Measurements from ENCODE around the gene GRIP1. TPM values are rescaled to one million over a fixed set of nuclear protein-coding genes. Genes with fewer than 3 reads are reported as not detected.

GRIP1 gene
- total and polyA plus RNA-seq, 2 experiments from 2014 or later, result 5.1 to 13.7 TPM

DNA sequence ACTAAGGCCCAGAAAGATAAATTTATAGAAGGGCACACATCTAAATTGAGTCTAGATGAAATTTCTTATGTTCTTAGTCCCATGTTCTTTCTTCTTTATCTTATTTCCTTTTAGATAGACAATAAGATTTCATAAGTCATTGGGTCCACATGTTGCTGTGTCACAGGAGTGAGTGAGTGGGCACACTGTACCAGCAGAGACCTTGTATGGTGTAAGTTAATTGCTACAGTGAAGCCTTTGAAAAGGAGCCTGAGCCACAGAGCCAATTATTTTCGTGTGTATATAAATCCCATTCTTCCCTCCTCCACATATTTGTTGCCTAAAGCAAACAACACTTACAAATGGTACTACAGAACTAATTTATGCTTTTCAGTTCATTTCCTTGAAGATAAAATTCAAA, 79.1 kb downstream of the GRIP1 start:
- ATAC-seq (no peak), DNase-seq (ENCODE audit: low spot score) (no peak)
- no peaks in the 10 kb centered on the region for H3K9me3 Mint-ChIP-seq
- Histone ChIP-seq H2AFZ (no peak overlapping the region), H3K27me3 (ENCODE audit: insufficient read depth) (no peaks in the 10 kb centered on the region), H4K20me1 (replicated peaks; ENCODE audit: insufficient read depth) (no peaks in the 10 kb centered on the region), H3F3A (replicated peaks; ENCODE audit: low read depth) (no peaks in the 10 kb centered on the region), H3K4me2 (no peak overlapping the region), H3K4me3 (no peak overlapping the region), H3K9me2 (ENCODE audit: insufficient read depth) (no peaks in the 10 kb centered on the region), H3K36me3 (ENCODE audit: insufficient read depth) (no peaks in the 10 kb centered on the region), H3K27ac (ENCODE audit: low read depth) (no peak overlapping the region), H3K79me2 (replicated peaks; ENCODE audit: insufficient read depth) (no peaks in the 10 kb centered on the region), H3K4me1 (ENCODE audit: insufficient read depth) (peaks cover 34% of the 10 kb centered on the region)
- H3K4me1 Mint-ChIP-seq, result peaks cover 47% of the 10 kb centered on the region
- TF ChIP-seq EZH2 (IDR thresholded peaks at IDR 0.05; ENCODE audit: low read depth, unreplicated experiment), result no peak
- TF ChIP-seq EZH2phosphoT487 (IDR thresholded peaks at IDR 0.05; ENCODE audit: unreplicated experiment), result no peak
- TF ChIP-seq STAT1 (IDR thresholded peaks at IDR 0.05; ENCODE audit: unreplicated experiment), result no peak
- no peak for TF ChIP-seq ZNF331 (CRISPR knock-in tag; IDR thresholded peaks at IDR 0.05; ENCODE audit: low read depth)
- no peak for TF ChIP-seq POLR2AphosphoS5 (IDR thresholded peaks at IDR 0.05; ENCODE audit: low read depth)
- no peak for TF ChIP-seq JUNB (IDR thresholded peaks at IDR 0.05; ENCODE audit: unreplicated experiment)
- no peaks in the 10 kb centered on the region for H3K27me3 Mint-ChIP-seq (ENCODE audit: insufficient read depth, low read depth, poor library complexity)
- no peak overlapping the region for H3K4me3 Mint-ChIP-seq
- no peak overlapping the region for H3K27ac Mint-ChIP-seq
- no peaks in the 10 kb centered on the region for H3K36me3 Mint-ChIP-seq (ENCODE audit: low read depth)

DNA sequence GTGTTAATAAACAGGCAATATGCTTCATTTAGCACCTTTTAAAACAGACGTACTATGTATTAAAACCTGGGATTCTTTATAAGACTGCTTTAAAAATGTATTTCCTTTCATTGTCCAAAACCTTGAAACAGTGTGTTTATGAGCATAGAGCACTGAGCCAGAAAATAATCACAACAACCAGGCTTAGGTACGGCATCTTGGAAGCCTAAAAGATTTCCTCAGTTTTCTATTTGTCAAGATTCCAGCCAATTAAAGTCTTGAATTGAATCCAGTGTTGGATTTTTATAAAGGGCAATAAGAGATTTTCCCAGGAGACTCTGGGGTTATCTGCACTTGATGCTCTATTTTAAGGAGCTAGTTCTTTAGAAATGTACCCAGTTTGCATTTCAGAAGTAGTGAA, 80.3 kb downstream of the GRIP1 start:
- no peaks in the 10 kb centered on the region for H3K36me3 ChIP-seq (ENCODE audit: insufficient read depth)
- H3K27ac Mint-ChIP-seq, result no peak overlapping the region
- ATAC-seq (no peak), DNase-seq (ENCODE audit: low spot score) (no peak)
- H3K9me3 Mint-ChIP-seq, result no peaks in the 10 kb centered on the region
- no peak overlapping the region for H3K4me2 ChIP-seq
- peaks cover 27% of the 10 kb centered on the region for H3K4me1 ChIP-seq (ENCODE audit: insufficient read depth)
- no peak for TF ChIP-seq CREB1 (CRISPR knock-in tag; IDR thresholded peaks at IDR 0.05; ENCODE audit: low read depth)
- no peak for TF ChIP-seq JUNB (IDR thresholded peaks at IDR 0.05; ENCODE audit: unreplicated experiment)
- TF ChIP-seq ZNF114 (CRISPR knock-in tag; IDR thresholded peaks at IDR 0.05), result no peak
- TF ChIP-seq EZH2phosphoT487 (IDR thresholded peaks at IDR 0.05; ENCODE audit: unreplicated experiment), result no peak
- H4K20me1 ChIP-seq (replicated peaks; ENCODE audit: insufficient read depth), result no peaks in the 10 kb centered on the region
- no peaks in the 10 kb centered on the region for H3K79me2 ChIP-seq (replicated peaks; ENCODE audit: insufficient read depth)
- no peaks in the 10 kb centered on the region for H3K27me3 ChIP-seq (ENCODE audit: insufficient read depth)
- no peak overlapping the region for H3K4me3 Mint-ChIP-seq
- no peaks in the 10 kb centered on the region for H3K27me3 Mint-ChIP-seq (ENCODE audit: insufficient read depth, low read depth, poor library complexity)
- H2AFZ ChIP-seq, result no peak overlapping the region
- H3K4me3 ChIP-seq, result no peak overlapping the region
- H3F3A ChIP-seq (replicated peaks; ENCODE audit: low read depth), result no peaks in the 10 kb centered on the region
- no peaks in the 10 kb centered on the region for H3K9me2 ChIP-seq (ENCODE audit: insufficient read depth)
- H3K4me1 Mint-ChIP-seq, result peaks cover 40% of the 10 kb centered on the region
- no peaks in the 10 kb centered on the region for H3K36me3 Mint-ChIP-seq (ENCODE audit: low read depth)
- H3K27ac ChIP-seq (ENCODE audit: low read depth), result no peak overlapping the region

DNA sequence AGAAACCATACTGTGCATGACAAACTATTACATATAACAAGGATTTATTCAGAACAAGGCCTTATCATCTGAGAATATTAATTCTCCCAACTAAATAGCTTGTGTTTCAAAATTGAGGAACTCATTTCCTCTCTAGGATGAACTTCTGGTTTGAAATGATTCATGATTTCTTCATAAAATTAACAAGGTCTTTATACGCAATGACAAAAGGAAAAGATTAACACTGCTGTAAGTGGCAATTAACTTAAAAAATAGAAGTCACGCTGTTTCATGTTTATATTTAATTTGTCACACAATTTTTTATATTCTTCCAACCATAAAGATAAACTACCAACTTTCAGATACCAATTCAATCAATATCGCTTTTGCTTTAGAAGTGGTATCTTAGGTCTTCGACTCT, 80.8 kb downstream of the GRIP1 start:
- peaks cover 34% of the 10 kb centered on the region for H3K4me1 Mint-ChIP-seq
- no peaks in the 10 kb centered on the region for H3K27me3 ChIP-seq (ENCODE audit: insufficient read depth)
- no peaks in the 10 kb centered on the region for H3K27me3 Mint-ChIP-seq (ENCODE audit: insufficient read depth, low read depth, poor library complexity)
- no peak for TF ChIP-seq STAT1 (IDR thresholded peaks at IDR 0.05; ENCODE audit: unreplicated experiment)
- TF ChIP-seq, protein P1, sequence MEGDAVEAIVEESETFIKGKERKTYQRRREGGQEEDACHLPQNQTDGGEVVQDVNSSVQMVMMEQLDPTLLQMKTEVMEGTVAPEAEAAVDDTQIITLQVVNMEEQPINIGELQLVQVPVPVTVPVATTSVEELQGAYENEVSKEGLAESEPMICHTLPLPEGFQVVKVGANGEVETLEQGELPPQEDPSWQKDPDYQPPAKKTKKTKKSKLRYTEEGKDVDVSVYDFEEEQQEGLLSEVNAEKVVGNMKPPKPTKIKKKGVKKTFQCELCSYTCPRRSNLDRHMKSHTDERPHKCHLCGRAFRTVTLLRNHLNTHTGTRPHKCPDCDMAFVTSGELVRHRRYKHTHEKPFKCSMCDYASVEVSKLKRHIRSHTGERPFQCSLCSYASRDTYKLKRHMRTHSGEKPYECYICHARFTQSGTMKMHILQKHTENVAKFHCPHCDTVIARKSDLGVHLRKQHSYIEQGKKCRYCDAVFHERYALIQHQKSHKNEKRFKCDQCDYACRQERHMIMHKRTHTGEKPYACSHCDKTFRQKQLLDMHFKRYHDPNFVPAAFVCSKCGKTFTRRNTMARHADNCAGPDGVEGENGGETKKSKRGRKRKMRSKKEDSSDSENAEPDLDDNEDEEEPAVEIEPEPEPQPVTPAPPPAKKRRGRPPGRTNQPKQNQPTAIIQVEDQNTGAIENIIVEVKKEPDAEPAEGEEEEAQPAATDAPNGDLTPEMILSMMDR (conservative IDR thresholded peaks at IDR 0.05; ENCODE audit: low read depth in 2 of 2), result no peak
- TF ChIP-seq ZNF331 (CRISPR knock-in tag; IDR thresholded peaks at IDR 0.05; ENCODE audit: low read depth), result no peak
- TF ChIP-seq, protein P2, sequence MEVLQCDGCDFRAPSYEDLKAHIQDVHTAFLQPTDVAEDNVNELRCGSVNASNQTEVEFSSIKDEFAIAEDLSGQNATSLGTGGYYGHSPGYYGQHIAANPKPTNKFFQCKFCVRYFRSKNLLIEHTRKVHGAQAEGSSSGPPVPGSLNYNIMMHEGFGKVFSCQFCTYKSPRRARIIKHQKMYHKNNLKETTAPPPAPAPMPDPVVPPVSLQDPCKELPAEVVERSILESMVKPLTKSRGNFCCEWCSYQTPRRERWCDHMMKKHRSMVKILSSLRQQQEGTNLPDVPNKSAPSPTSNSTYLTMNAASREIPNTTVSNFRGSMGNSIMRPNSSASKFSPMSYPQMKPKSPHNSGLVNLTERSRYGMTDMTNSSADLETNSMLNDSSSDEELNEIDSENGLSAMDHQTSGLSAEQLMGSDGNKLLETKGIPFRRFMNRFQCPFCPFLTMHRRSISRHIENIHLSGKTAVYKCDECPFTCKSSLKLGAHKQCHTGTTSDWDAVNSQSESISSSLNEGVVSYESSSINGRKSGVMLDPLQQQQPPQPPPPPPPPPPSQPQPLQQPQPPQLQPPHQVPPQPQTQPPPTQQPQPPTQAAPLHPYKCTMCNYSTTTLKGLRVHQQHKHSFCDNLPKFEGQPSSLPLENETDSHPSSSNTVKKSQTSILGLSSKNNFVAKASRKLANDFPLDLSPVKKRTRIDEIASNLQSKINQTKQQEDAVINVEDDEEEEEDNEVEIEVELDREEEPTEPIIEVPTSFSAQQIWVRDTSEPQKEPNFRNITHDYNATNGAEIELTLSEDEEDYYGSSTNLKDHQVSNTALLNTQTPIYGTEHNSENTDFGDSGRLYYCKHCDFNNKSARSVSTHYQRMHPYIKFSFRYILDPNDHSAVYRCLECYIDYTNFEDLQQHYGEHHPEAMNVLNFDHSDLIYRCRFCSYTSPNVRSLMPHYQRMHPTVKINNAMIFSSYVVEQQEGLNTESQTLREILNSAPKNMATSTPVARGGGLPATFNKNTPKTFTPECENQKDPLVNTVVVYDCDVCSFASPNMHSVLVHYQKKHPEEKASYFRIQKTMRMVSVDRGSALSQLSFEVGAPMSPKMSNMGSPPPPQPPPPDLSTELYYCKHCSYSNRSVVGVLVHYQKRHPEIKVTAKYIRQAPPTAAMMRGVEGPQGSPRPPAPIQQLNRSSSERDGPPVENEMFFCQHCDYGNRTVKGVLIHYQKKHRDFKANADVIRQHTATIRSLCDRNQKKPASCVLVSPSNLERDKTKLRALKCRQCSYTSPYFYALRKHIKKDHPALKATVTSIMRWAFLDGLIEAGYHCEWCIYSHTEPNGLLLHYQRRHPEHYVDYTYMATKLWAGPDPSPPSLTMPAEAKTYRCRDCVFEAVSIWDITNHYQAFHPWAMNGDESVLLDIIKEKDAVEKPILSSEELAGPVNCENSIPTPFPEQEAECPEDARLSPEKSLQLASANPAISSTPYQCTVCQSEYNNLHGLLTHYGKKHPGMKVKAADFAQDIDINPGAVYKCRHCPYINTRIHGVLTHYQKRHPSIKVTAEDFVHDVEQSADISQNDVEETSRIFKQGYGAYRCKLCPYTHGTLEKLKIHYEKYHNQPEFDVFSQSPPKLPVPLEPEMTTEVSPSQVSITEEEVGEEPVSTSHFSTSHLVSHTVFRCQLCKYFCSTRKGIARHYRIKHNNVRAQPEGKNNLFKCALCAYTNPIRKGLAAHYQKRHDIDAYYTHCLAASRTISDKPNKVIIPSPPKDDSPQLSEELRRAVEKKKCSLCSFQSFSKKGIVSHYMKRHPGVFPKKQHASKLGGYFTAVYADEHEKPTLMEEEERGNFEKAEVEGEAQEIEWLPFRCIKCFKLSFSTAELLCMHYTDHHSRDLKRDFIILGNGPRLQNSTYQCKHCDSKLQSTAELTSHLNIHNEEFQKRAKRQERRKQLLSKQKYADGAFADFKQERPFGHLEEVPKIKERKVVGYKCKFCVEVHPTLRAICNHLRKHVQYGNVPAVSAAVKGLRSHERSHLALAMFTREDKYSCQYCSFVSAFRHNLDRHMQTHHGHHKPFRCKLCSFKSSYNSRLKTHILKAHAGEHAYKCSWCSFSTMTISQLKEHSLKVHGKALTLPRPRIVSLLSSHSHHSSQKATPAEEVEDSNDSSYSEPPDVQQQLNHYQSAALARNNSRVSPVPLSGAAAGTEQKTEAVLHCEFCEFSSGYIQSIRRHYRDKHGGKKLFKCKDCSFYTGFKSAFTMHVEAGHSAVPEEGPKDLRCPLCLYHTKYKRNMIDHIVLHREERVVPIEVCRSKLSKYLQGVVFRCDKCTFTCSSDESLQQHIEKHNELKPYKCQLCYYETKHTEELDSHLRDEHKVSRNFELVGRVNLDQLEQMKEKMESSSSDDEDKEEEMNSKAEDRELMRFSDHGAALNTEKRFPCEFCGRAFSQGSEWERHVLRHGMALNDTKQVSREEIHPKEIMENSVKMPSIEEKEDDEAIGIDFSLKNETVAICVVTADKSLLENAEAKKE (CRISPR knock-in tag; IDR thresholded peaks at IDR 0.05), result no peak
- no peak for TF ChIP-seq EZH2 (IDR thresholded peaks at IDR 0.05; ENCODE audit: low read depth, unreplicated experiment)
- TF ChIP-seq EZH2phosphoT487 (IDR thresholded peaks at IDR 0.05; ENCODE audit: unreplicated experiment), result no peak

More for the DNA sequence above, 80.8 kb downstream of the GRIP1 start:
- Histone ChIP-seq H2AFZ (no peak overlapping the region), H3F3A (replicated peaks; ENCODE audit: low read depth) (no peaks in the 10 kb centered on the region), H3K79me2 (replicated peaks; ENCODE audit: insufficient read depth) (no peaks in the 10 kb centered on the region), H4K20me1 (replicated peaks; ENCODE audit: insufficient read depth) (no peaks in the 10 kb centered on the region), H3K27ac (ENCODE audit: low read depth) (no peak overlapping the region), H3K4me3 (no peak overlapping the region), H3K36me3 (ENCODE audit: insufficient read depth) (no peaks in the 10 kb centered on the region), H3K4me2 (no peak overlapping the region), H3K9me2 (ENCODE audit: insufficient read depth) (no peaks in the 10 kb centered on the region), H3K4me1 (ENCODE audit: insufficient read depth) (peaks cover 23% of the 10 kb centered on the region)
- H3K27ac Mint-ChIP-seq, result no peak overlapping the region
- ATAC-seq (no peak), DNase-seq (ENCODE audit: low spot score) (no peak)
- no peak overlapping the region for H3K4me3 Mint-ChIP-seq
- H3K9me3 Mint-ChIP-seq, result no peaks in the 10 kb centered on the region
- no peaks in the 10 kb centered on the region for H3K36me3 Mint-ChIP-seq (ENCODE audit: low read depth)
